SK-N-SH (cell line): ENCODE measurements around the gene OR2AT4. TPM values are rescaled to one million over a fixed set of nuclear protein-coding genes. Genes with fewer than 3 reads are reported as not detected.
"Not testable (repeated sequence)": the region's sequence is repeated elsewhere in the genome, so short reads cannot be mapped to it uniquely, and the experiment has no call there.

Experiments
- CTCF ChIA-PET: fragments of 300-600, 350-600 bp; formaldehyde crosslinking; extraction: SDS; loops from one replicate; lab custom pipeline; 2021; lab: Yijun Ruan, JAX
- POLR2A ChIA-PET: fragments of 350-600 bp; sonication (Branson Sonifier 250); formaldehyde crosslinking; extraction: SDS; loops from one replicate; lab custom pipeline; 2020; ENCODE audit warnings: antibody characterized with exemption, inconsistent platforms; lab: Yijun Ruan, JAX
- DNase-seq: peaks from one replicate; pipeline ENCODE4 v3.0.0; 2012
- H2AFZ ChIP-seq: fragments of 200-600 bp; sonication (generic); 2 replicates; pipeline ENCODE4 v1.8.1; 2016; ENCODE audit warnings: antibody characterized with exemption, mild to moderate bottlenecking, low read depth
- H3F3A ChIP-seq: fragments of 200-600 bp; sonication (generic); replicated peaks from 2 replicates; pipeline ENCODE3; 2016; ENCODE audit warnings: antibody characterized with exemption, mild to moderate bottlenecking; ENCODE audit not compliant: insufficient read depth
- H3K27ac ChIP-seq, 2 experiments: fragments of 200-500 bp in 1 of 2; fragments of 200-600 bp in 1 of 2; sonication (Bioruptor generic) in 1 of 2; sonication (generic), shearing (Covaris generic) in 1 of 2; 2 replicates each; pipeline versions ENCODE4 v1.5.1 to v1.6.1; 2014 to 2016; ENCODE audit warnings: low read depth in 2 of 2, inconsistent platforms in 1 of 2, low read length in 1 of 2, mild to moderate bottlenecking in 1 of 2, mixed read lengths in 1 of 2
- H3K27me3 ChIP-seq: fragments of 200-600 bp; sonication (generic), shearing (Covaris generic); 2 replicates; pipeline ENCODE4 v1.6.1; 2016; ENCODE audit warnings: mixed run types; ENCODE audit not compliant: insufficient read depth
- H3K36me3 ChIP-seq, 2 experiments: fragments of 200-500 bp in 1 of 2; fragments of 200-600 bp in 1 of 2; sonication (Bioruptor generic) in 1 of 2; sonication (generic) in 1 of 2; replicated peaks in 1 of 2; 2 replicates each; pipeline versions ENCODE3 to v1.5.1; 2014 to 2016; ENCODE audit warnings: low read length in 1 of 2, mild to moderate bottlenecking in 1 of 2; ENCODE audit not compliant: insufficient read depth in 2 of 2, control insufficient read depth in 1 of 2
- H3K4me1 ChIP-seq, 2 experiments: fragments of 200-500 bp in 1 of 2; fragments of 200-600 bp in 1 of 2; sonication (Bioruptor generic) in 1 of 2; sonication (generic), shearing (Covaris generic) in 1 of 2; 2 replicates each; pipeline versions ENCODE4 v1.5.1 to v1.6.1; 2014 to 2016; ENCODE audit warnings: low read depth in 1 of 2, low read length in 1 of 2, mixed run types in 1 of 2; ENCODE audit not compliant: insufficient read depth in 2 of 2, control insufficient read depth in 1 of 2
- H3K4me2 ChIP-seq: fragments of 200-600 bp; sonication (generic), shearing (Covaris generic); 2 replicates; pipeline ENCODE4 v1.6.1; 2017; ENCODE audit warnings: mixed run types
- H3K4me3 ChIP-seq, 2 experiments: fragments of 200-500 bp in 1 of 2; fragments of 200-600 bp in 1 of 2; sonication (Bioruptor generic) in 1 of 2; sonication (generic), shearing (Covaris generic) in 1 of 2; 2 replicates each; pipeline versions ENCODE4 v1.5.1 to v1.8.1; 2014 to 2016; ENCODE audit warnings: low read depth in 2 of 2, inconsistent platforms in 1 of 2, low read length in 1 of 2, mild to moderate bottlenecking in 1 of 2, mixed read lengths in 1 of 2, moderate library complexity in 1 of 2
- H3K79me2 ChIP-seq: fragments of 200-600 bp; sonication (generic); 2 replicates; pipeline ENCODE4 v1.8.1; 2017; ENCODE audit warnings: mild to moderate bottlenecking; ENCODE audit not compliant: insufficient read depth
- H3K9ac ChIP-seq: fragments of 200-600 bp; sonication (generic); 2 replicates; pipeline ENCODE4 v1.6.1; 2017; ENCODE audit warnings: mixed run types
- H3K9me2 ChIP-seq: fragments of 200-600 bp; sonication (generic); 2 replicates; pipeline ENCODE4 v1.6.1; 2017; ENCODE audit warnings: mixed run types
- H3K9me3 ChIP-seq: fragments of 200-600 bp; sonication (generic); 2 replicates; pipeline ENCODE4 v1.6.1; 2017; ENCODE audit warnings: mixed run types, mild to moderate bottlenecking, moderate library complexity
- H4K20me1 ChIP-seq: fragments of 200-600 bp; sonication (generic); 2 replicates; pipeline ENCODE4 v1.6.1; 2017; ENCODE audit warnings: mild to moderate bottlenecking, mixed run types; ENCODE audit not compliant: insufficient read depth
- CTCF ChIP-seq: fragments of 200-600 bp; sonication (generic); IDR thresholded peaks from 2 replicates; pipeline ENCODE4 v1.6.1; 2017; ENCODE audit warnings: antibody characterized with exemption, mild to moderate bottlenecking, moderate library complexity
- FOXM1 ChIP-seq: IDR thresholded peaks from 2 replicates; pipeline ENCODE4 v1.4.0; 2012; ENCODE audit warnings: low read depth, mild to moderate bottlenecking
- SMC3 ChIP-seq: IDR thresholded peaks from 2 replicates; pipeline ENCODE4 v1.6.1; 2012; ENCODE audit warnings: low read depth, low read length, improper control_type of control experiment
- TCF12 ChIP-seq: IDR thresholded peaks from 2 replicates; pipeline ENCODE4 v1.4.0; 2012
- WGBS: methylation state at CpG from one replicate; pipeline ENCODE4 v1.1.6; 2017; ENCODE audit warnings: low lambda C conversion rate; 5-methylcytosine and 5-hydroxymethylcytosine counted together
- polyA plus RNA-seq, 3 experiments: library from polyadenylated mRNA; depleted of rRNA; stranded (reverse); fragments of >200 nt; gene quantifications; 2 replicates each; pipeline ENCODE4 v1.2.3, GENCODE V29; 2012

Gene OR2AT4
- polyA plus RNA-seq, 1 of the 3 experiments (the other 2 are of a cell fraction): not detected

GRCh38 chr11:75047191-75047590 lies 49.5 kb downstream of the OR2AT4 start:
- H3K4me1 ChIP-seq: no peaks in the 10 kb centered on the region

GRCh38 chr11:75046668-75047067 lies 50.0 kb downstream of the OR2AT4 start:
- 86% methylated on average over 5 of the region's 5 CpGs for WGBS
- H3K9ac ChIP-seq, POLR2A ChIA-PET: not testable (repeated sequence)

More at GRCh38 chr11:75047191-75047590, 49.5 kb downstream of the OR2AT4 start:
- Histone ChIP-seq H3F3A (no peaks in the 10 kb centered on the region), H3K27ac (no peak overlapping the region), H4K20me1 (no peaks in the 10 kb centered on the region), H3K4me2 (no peak overlapping the region), H3K9me3 (no peaks in the 10 kb centered on the region; the same call in 1 of the 2 replicates), H3K79me2 (no peaks in the 10 kb centered on the region), H3K9ac (no peak overlapping the region), H2AFZ (no peak overlapping the region), H3K27me3 (no peaks in the 10 kb centered on the region), H3K36me3 (no peaks in the 10 kb centered on the region), H3K4me3 (no peak overlapping the region), H3K9me2 (no peaks in the 10 kb centered on the region; the same call in 1 of the 2 replicates)
- DNase-seq: no peak
- no peak for TF ChIP-seq TCF12
- TF ChIP-seq FOXM1: no peak
- no peak for TF ChIP-seq SMC3
- no peak for TF ChIP-seq CTCF
- ChIA-PET CTCF (interaction anchor here (1.2 to 3.2 kb wide), 3 partner anchors 93 to 203 kb away, joined by 4 to 12 read pairs (median 5); no protein-coding TSS in a partner anchor), POLR2A (no interaction called here)
- 69% methylated on average over 4 of the region's 4 CpGs for WGBS

GRCh38 chr11:75044381-75045170 lies 52.1 kb downstream of the OR2AT4 start:
- H3K27me3 ChIP-seq, H3K27ac ChIP-seq, H2AFZ ChIP-seq, H3K4me1 ChIP-seq, H3K9me3 ChIP-seq, H3K4me2 ChIP-seq, H4K20me1 ChIP-seq, H3F3A ChIP-seq, H3K9me2 ChIP-seq, H3K79me2 ChIP-seq, DNase-seq, H3K36me3 ChIP-seq, H3K9ac ChIP-seq, POLR2A ChIA-PET, H3K4me3 ChIP-seq: not testable (repeated sequence)
- CTCF ChIA-PET: interaction anchor here (1.0 kb wide), 1 partner anchor 197 kb away, joined by 3 read pairs; no protein-coding TSS in a partner anchor
- 62% methylated on average over 12 of the region's 15 CpGs for WGBS

More at GRCh38 chr11:75046668-75047067, 50.0 kb downstream of the OR2AT4 start:
- not testable (repeated sequence) for H3K36me3 ChIP-seq, H2AFZ ChIP-seq, H3K27ac ChIP-seq, H4K20me1 ChIP-seq, H3K4me2 ChIP-seq, H3K27me3 ChIP-seq, H3F3A ChIP-seq, H3K79me2 ChIP-seq, H3K9me3 ChIP-seq, H3K4me3 ChIP-seq, H3K4me1 ChIP-seq, DNase-seq, H3K9me2 ChIP-seq
- CTCF ChIA-PET: interaction anchor here (1.2 to 3.2 kb wide), 3 partner anchors 94 to 203 kb away, joined by 4 to 12 read pairs (median 5); no protein-coding TSS in a partner anchor

- CTCF ChIA-PET, POLR2A ChIA-PET, H2AFZ ChIP-seq, H3K9me3 ChIP-seq, H3K27me3 ChIP-seq, H3K9me2 ChIP-seq, DNase-seq, H3F3A ChIP-seq, H3K4me1 ChIP-seq, H3K36me3 ChIP-seq, H3K4me2 ChIP-seq, H3K9ac ChIP-seq, H3K27ac ChIP-seq, H3K79me2 ChIP-seq, H4K20me1 ChIP-seq, H3K4me3 ChIP-seq: not testable (repeated sequence)
- 88% methylated on average over 3 of the region's 3 CpGs for WGBS
These were observed 54.9 kb downstream of the OR2AT4 start for GRCh38 chr11:75041821-75042220.
